ENCODE data around the gene CCNB2.

DNA sequence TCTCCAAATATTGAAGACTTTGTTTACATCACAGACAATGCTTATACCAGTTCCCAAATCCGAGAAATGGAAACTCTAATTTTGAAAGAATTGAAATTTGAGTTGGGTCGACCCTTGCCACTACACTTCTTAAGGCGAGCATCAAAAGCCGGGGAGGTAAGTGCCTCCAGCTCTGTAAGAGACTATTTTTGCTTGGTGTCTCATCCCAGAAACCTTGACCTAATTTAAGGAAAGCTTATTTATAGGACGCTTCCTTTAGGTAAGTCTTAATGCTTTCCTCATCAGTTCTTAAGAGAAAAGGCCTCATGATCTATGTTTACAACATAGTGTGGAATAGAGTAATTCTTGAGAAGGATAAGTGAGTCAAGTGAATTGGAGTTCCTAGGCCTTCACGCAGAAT is 11.8 kb downstream of the CCNB2 start:
- TF ChIP-seq, protein P1, sequence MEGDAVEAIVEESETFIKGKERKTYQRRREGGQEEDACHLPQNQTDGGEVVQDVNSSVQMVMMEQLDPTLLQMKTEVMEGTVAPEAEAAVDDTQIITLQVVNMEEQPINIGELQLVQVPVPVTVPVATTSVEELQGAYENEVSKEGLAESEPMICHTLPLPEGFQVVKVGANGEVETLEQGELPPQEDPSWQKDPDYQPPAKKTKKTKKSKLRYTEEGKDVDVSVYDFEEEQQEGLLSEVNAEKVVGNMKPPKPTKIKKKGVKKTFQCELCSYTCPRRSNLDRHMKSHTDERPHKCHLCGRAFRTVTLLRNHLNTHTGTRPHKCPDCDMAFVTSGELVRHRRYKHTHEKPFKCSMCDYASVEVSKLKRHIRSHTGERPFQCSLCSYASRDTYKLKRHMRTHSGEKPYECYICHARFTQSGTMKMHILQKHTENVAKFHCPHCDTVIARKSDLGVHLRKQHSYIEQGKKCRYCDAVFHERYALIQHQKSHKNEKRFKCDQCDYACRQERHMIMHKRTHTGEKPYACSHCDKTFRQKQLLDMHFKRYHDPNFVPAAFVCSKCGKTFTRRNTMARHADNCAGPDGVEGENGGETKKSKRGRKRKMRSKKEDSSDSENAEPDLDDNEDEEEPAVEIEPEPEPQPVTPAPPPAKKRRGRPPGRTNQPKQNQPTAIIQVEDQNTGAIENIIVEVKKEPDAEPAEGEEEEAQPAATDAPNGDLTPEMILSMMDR (IDR thresholded peaks at IDR 0.05) = no peak
- TF ChIP-seq POLR2AphosphoS5 (IDR thresholded peaks at IDR 0.05) = no peak
- no peak for TF ChIP-seq POLR2A (IDR thresholded peaks at IDR 0.05)
